Parathyroid adenoma (tissue), 2 donors: Measurements from ENCODE around the gene SLC16A9.

ENCODE experiments used
- H2AFZ ChIP-seq: fragments of 300-600 bp; sonication (generic); one replicate; pipeline ENCODE4 v1.7.0; 2017; ENCODE audit warnings: antibody characterized with exemption, mild to moderate bottlenecking
- H3K27ac ChIP-seq: fragments of 300-600 bp; sonication (generic); one replicate; pipeline ENCODE4 v1.7.0; 2017
- H3K27me3 ChIP-seq: fragments of 300-600 bp; sonication (generic); one replicate; pipeline ENCODE4 v1.7.0; 2017; ENCODE audit warnings: low read length; ENCODE audit not compliant: control insufficient read depth, insufficient read depth
- H3K36me3 ChIP-seq: fragments of 300-600 bp; sonication (generic); one replicate; pipeline ENCODE4 v1.7.0; 2017; ENCODE audit warnings: low read length; ENCODE audit not compliant: control insufficient read depth, insufficient read depth
- H3K4me1 ChIP-seq: fragments of 300-600 bp; sonication (generic); one replicate; pipeline ENCODE4 v1.7.0; 2017; ENCODE audit warnings: control low read depth
- H3K4me2 ChIP-seq: fragments of 300-600 bp; sonication (generic); one replicate; pipeline ENCODE4 v1.7.0; 2017; ENCODE audit warnings: low read length
- H3K4me3 ChIP-seq: fragments of 300-600 bp; sonication (generic); one replicate; pipeline ENCODE4 v1.7.0; 2017; ENCODE audit warnings: low read depth, low read length
- H3K79me2 ChIP-seq: fragments of 300-600 bp; sonication (generic); one replicate; pipeline ENCODE4 v1.7.0; 2017; ENCODE audit warnings: control low read depth
- H3K9ac ChIP-seq: fragments of 300-600 bp; sonication (generic); one replicate; pipeline ENCODE4 v1.7.0; 2017; ENCODE audit warnings: mild to moderate bottlenecking
- H3K9me3 ChIP-seq: fragments of 300-600 bp; sonication (generic); one replicate; pipeline ENCODE4 v1.7.0; 2017; ENCODE audit warnings: low read length; ENCODE audit not compliant: control insufficient read depth
- TF ChIP-seq, protein P1 (sequence below): fragments of 300-600 bp; sonication (generic); IDR thresholded peaks from one replicate; pipeline ENCODE4 v1.7.0; 2017; ENCODE audit warnings: antibody characterized with exemption, mild to moderate bottlenecking
- donor health status: primary hyperparathyroidism.

SLC16A9 gene

DNA sequence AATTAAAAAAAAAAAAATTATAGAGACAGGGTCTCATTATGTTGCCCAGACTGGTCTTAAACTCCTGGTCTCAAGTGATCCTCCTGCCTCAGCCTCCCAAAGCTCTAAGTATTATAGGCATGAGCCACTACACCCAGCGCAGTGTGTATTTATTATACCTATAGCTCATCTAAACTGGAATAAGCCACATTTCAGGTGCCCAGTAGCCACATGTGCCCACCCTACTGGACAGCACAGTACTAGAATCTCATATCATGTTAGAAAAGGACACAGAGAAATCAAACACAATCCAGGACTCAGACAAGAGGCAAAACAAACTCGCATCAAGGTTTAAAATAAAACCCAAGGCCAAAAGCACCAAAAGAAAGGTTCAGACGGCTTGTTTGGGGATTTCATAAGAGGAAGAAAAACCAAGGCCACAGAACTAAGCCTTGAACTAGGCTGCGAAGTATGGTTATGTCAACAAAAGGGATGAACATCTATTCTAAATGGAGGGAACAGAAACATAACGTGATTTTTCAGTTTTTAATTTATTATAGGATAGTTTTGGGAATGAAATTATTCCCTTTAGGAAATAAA is 32.3 kb downstream of the SLC16A9 start:
- H3K36me3 ChIP-seq = no peaks in the 10 kb centered on the region
- no peak overlapping the region for H3K27ac ChIP-seq
- no peaks in the 10 kb centered on the region for H3K79me2 ChIP-seq
- H2AFZ ChIP-seq = no peak overlapping the region
- H3K4me3 ChIP-seq = no peak overlapping the region
- TF ChIP-seq, protein P1, sequence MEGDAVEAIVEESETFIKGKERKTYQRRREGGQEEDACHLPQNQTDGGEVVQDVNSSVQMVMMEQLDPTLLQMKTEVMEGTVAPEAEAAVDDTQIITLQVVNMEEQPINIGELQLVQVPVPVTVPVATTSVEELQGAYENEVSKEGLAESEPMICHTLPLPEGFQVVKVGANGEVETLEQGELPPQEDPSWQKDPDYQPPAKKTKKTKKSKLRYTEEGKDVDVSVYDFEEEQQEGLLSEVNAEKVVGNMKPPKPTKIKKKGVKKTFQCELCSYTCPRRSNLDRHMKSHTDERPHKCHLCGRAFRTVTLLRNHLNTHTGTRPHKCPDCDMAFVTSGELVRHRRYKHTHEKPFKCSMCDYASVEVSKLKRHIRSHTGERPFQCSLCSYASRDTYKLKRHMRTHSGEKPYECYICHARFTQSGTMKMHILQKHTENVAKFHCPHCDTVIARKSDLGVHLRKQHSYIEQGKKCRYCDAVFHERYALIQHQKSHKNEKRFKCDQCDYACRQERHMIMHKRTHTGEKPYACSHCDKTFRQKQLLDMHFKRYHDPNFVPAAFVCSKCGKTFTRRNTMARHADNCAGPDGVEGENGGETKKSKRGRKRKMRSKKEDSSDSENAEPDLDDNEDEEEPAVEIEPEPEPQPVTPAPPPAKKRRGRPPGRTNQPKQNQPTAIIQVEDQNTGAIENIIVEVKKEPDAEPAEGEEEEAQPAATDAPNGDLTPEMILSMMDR = no peak
- no peaks in the 10 kb centered on the region for H3K9me3 ChIP-seq
- no peaks in the 10 kb centered on the region for H3K27me3 ChIP-seq
- H3K9ac ChIP-seq = no peak overlapping the region
- H3K4me2 ChIP-seq = no peak overlapping the region
- H3K4me1 ChIP-seq = no peaks in the 10 kb centered on the region

- no peaks in the 10 kb centered on the region for H3K9me3 ChIP-seq
- H3K27ac ChIP-seq = no peak overlapping the region
- H3K27me3 ChIP-seq = no peaks in the 10 kb centered on the region
- no peak overlapping the region for H2AFZ ChIP-seq
- no peaks in the 10 kb centered on the region for H3K36me3 ChIP-seq
- no peaks in the 10 kb centered on the region for H3K4me1 ChIP-seq
- H3K4me3 ChIP-seq = no peak overlapping the region
- no peaks in the 10 kb centered on the region for H3K79me2 ChIP-seq
- H3K4me2 ChIP-seq = no peak overlapping the region
- no peak overlapping the region for H3K9ac ChIP-seq
- TF ChIP-seq, protein P1 = peak; percentile 5
Observed at GRCh38 chr10:59675812-59676211, 33.8 kb downstream of the SLC16A9 start.

DNA sequence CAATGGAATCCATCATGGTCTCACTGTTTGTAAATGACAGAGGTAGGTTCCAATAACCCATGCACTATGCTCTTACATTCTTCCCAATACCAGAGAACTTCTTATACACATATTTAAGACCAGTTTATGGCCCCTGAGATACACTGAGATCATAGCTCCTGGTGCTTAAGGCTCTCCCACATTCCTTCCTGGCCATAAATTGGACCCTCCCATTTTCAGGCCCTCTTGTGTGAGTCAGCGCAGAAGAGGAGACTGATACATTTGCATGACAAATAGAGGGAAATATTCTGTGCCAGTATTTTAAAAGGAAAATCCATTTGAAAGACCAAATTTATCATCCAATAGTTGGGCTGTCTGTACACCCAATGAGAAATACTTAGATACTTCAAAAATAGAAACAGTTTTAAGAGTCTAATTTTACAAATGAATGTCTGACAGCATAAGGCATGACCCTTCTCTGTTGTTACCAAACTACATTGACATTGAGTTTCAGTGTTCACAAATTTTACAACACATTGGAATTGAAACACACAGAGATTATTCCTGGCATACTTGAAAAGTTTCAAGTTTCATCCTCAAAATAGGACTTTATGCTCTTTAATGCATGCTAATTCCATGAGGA is 35.3 kb downstream of the SLC16A9 start:
- Histone ChIP-seq H3K4me2 (no peak overlapping the region), H3K4me1 (no peaks in the 10 kb centered on the region), H3K36me3 (no peaks in the 10 kb centered on the region), H3K79me2 (no peaks in the 10 kb centered on the region), H3K4me3 (no peak overlapping the region), H3K9me3 (no peaks in the 10 kb centered on the region), H3K9ac (no peak overlapping the region), H3K27ac (no peak overlapping the region), H3K27me3 (no peaks in the 10 kb centered on the region), H2AFZ (no peak overlapping the region)
- TF ChIP-seq, protein P1 = no peak

DNA sequence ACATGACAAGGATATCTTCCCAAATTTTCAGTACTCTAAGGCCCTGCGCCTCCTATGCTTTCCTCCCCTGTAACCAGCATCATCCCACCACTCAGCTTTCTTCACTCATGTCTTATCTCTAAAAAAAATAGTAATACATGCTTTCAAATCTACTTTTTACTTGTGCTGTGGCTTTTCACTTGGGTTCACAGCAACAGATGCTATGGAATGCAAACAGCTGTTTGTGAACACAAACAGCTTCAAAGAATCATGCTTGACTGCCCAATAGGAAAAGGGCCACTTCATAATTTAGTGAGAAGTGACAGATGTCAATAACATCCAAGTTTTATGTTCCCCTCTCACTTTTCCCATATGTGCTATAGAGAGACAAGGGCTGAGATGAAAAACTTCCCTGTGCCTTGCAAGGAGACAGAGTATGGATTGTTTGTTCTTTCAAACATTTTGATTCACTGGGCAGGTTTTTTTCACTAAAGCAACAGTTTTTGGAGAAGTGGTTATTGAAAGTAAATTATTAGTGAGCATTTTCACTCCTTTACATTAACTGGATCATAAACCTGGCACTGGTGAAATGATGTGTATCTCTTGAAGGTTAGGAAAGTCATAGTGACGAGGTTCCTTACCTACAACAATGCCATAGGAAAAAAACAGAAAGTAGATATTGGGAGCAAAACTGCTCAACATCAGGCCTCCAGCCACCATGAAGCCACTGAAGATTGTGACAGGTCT is 37.3 kb downstream of the SLC16A9 start:
- Histone ChIP-seq H3K79me2 (no peaks in the 10 kb centered on the region), H3K27ac (no peak overlapping the region), H3K27me3 (no peaks in the 10 kb centered on the region), H3K9me3 (no peaks in the 10 kb centered on the region), H3K4me2 (no peak overlapping the region), H3K36me3 (no peaks in the 10 kb centered on the region), H3K4me1 (no peaks in the 10 kb centered on the region), H3K9ac (no peak overlapping the region), H3K4me3 (no peak overlapping the region), H2AFZ (no peak overlapping the region)
- TF ChIP-seq, protein P1 = no peak
